Measurements from ENCODE around the gene PRDM15. TPM values are rescaled to one million over a fixed set of nuclear protein-coding genes. Genes with fewer than 3 reads are reported as not detected.

PRDM15 gene
- total RNA-seq, 1 experiment from 2014 or later: 9.9 TPM

DNA sequence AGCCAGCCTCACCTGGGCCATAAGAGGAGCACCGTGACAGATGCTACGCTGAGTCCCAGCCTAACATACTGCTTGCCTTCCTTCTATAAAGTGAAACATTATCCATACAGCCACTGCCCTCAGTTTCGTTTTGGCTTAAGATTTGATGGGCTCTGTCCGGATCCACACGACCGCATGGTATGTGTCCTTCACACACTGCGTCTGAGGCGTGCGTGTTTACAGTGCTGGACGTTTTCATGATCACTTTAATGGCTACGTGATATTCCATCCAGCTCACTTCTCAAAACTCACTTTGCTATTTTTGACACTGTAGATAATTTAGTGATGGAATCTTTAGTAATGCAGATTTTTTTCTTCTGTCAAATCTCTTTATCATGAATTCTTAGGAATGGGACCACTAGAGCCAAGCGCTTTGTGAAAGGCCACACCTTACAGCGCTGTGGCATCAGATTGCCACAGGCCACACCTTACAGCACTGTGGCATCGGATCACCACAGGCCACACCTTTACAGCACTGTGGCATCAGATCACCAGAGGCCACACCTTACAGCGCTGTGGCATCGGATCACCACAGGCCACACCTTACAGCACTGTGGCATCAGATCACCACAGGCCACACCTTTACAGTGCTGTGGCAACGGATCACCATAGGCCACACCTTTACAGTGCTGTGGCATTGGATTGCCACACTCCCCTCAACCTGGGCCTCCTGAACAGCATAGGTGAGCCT is 47.1 kb downstream of the PRDM15 start:
- no peak overlapping the region for H3T11ph ChIP-seq (ENCODE audit: low read length)
- no CpG with 5 or more reads among the region's 17 CpGs for WGBS (ENCODE audit: extremely low coverage, insufficient read length, low lambda C conversion rate)
- H2BK20ac ChIP-seq (ENCODE audit: low read depth, low read length, poor library complexity, severe bottlenecking): no peak overlapping the region
- no peak overlapping the region for H3K27ac ChIP-seq (ENCODE audit: insufficient read length, low read depth, low read length)
- H2BK15ac ChIP-seq (ENCODE audit: low read depth, low read length): no peak overlapping the region
- H3K4me1 ChIP-seq (ENCODE audit: insufficient read depth, low read length): no peaks in the 10 kb centered on the region
- TF ChIP-seq, protein P1, sequence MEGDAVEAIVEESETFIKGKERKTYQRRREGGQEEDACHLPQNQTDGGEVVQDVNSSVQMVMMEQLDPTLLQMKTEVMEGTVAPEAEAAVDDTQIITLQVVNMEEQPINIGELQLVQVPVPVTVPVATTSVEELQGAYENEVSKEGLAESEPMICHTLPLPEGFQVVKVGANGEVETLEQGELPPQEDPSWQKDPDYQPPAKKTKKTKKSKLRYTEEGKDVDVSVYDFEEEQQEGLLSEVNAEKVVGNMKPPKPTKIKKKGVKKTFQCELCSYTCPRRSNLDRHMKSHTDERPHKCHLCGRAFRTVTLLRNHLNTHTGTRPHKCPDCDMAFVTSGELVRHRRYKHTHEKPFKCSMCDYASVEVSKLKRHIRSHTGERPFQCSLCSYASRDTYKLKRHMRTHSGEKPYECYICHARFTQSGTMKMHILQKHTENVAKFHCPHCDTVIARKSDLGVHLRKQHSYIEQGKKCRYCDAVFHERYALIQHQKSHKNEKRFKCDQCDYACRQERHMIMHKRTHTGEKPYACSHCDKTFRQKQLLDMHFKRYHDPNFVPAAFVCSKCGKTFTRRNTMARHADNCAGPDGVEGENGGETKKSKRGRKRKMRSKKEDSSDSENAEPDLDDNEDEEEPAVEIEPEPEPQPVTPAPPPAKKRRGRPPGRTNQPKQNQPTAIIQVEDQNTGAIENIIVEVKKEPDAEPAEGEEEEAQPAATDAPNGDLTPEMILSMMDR (conservative IDR thresholded peaks at IDR 0.05): no peak
- no peak overlapping the region for H3K18ac ChIP-seq (ENCODE audit: insufficient read length, low read depth, low read length)
- Mint-ChIP-seq H3K36me3 (ENCODE audit: insufficient read depth in 1 of 3, low read depth in 3 of 3) (peaks cover 10 to 23% (median 14%) of the 10 kb centered on the region in 3 experiments; a peak in 6 of 7 replicates), H3K4me1 (peaks cover 18 to 21% of the 10 kb centered on the region in 2 experiments), H3K4me3 (no peak overlapping the region; a peak in 1 of 5 replicates), H3K27ac (no peak overlapping the region), H3K27me3 (ENCODE audit: low read depth) (no peaks in the 10 kb centered on the region), H3K9me3 (no peaks in the 10 kb centered on the region)
- DNase-seq: no peak
- H2BK12ac ChIP-seq (ENCODE audit: insufficient read length, low read depth, low read length): no peak overlapping the region
- no peaks in the 10 kb centered on the region for H3K79me1 ChIP-seq (ENCODE audit: insufficient read depth, low read depth, low read length, poor library complexity, severe bottlenecking)
- H3K23ac ChIP-seq (ENCODE audit: insufficient read length, low read depth, low read length): no peak overlapping the region
- no peaks in the 10 kb centered on the region for H3K23me2 ChIP-seq (ENCODE audit: insufficient read length, low read depth, low read length, poor library complexity, severe bottlenecking)
- no peaks in the 10 kb centered on the region for H4K20me1 ChIP-seq (ENCODE audit: control insufficient read depth, insufficient read depth, insufficient read length)
- no peaks in the 10 kb centered on the region for H3K79me2 ChIP-seq (ENCODE audit: insufficient read depth, low read length)
- no peaks in the 10 kb centered on the region for H3K9me3 ChIP-seq (ENCODE audit: control insufficient read depth, low read depth, low read length)
- H2AFZ ChIP-seq (ENCODE audit: low read length): no peak overlapping the region
- no peak overlapping the region for H3K56ac ChIP-seq (ENCODE audit: insufficient read length, low read depth, low read length)
- no peak overlapping the region for H2BK5ac ChIP-seq (ENCODE audit: insufficient read length, low read length)
- no peak overlapping the region for H4K91ac ChIP-seq (ENCODE audit: insufficient read length, low read depth, low read length)
- no peak overlapping the region for H2BK120ac ChIP-seq (ENCODE audit: low read depth, low read length, poor library complexity, severe bottlenecking)
- H3K14ac ChIP-seq (ENCODE audit: insufficient read depth, low read length): no peak overlapping the region; the same call in 1 of the 2 replicates
- H4K8ac ChIP-seq (replicated peaks; ENCODE audit: insufficient read length, low read depth, low read length): no peak overlapping the region
- no peak overlapping the region for H2AK5ac ChIP-seq (ENCODE audit: insufficient read length, low read length)
- H3K4ac ChIP-seq (ENCODE audit: low read depth, low read length): no peak overlapping the region
- H4K5ac ChIP-seq (ENCODE audit: insufficient read length, low read depth, low read length): no peak overlapping the region
- no peaks in the 10 kb centered on the region for H3K27me3 ChIP-seq (ENCODE audit: insufficient read depth, low read length)
- H3K4me2 ChIP-seq (ENCODE audit: insufficient read depth, insufficient read length, low read length): no peak overlapping the region
- no peak overlapping the region for H3K9ac ChIP-seq (ENCODE audit: extremely low read depth, insufficient read length, low read length)

Data from H9 (cell line).